ENCODE results near the gene EPHB4. TPM values are rescaled to one million over a fixed set of nuclear protein-coding genes. Genes with fewer than 3 reads are reported as not detected.
"Not testable (repeated sequence)": the region's sequence is repeated elsewhere in the genome, so short reads cannot be mapped to it uniquely, and the experiment has no call there.

EPHB4 gene
- total and polyA plus RNA-seq, 2 experiments from 2014 or later, result 29.5 to 53.6 TPM

DNA sequence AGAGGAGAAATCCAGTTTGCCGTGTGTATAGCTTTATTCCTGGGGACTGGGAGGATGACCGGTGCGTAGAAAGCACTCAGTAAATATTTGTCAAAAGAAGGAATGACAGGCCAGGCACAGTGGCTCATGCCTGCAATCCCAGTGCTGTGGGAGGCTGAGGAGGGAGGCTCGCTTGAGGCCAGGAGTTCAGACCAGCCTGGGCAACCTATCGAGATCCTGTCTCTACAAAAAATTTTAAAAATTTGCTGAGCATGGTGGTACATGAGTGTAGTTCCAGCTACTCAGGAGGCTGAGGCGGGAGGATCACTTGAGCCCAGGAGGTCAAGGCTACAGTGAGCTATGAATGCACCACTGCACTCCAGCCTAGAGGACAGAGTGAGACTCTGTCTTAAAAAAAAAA, 15.8 kb downstream of the EPHB4 start:
- H3K27me3 ChIP-seq, result no peaks in the 10 kb centered on the region
- H3K4me1 ChIP-seq (ENCODE audit: low read depth), result no peaks in the 10 kb centered on the region
- TF ChIP-seq CTCF (IDR thresholded peaks at IDR 0.05; ENCODE audit: low read depth, low read length), result no peak
- DNase-seq (ENCODE audit: low read depth in 1 of 2, low spot score in 1 of 2), result no peak
- H3K27ac ChIP-seq, result no peak overlapping the region
- H3K9me3 ChIP-seq (ENCODE audit: low read depth), result no peaks in the 10 kb centered on the region
- peaks cover 61% of the 10 kb centered on the region for H3K36me3 ChIP-seq
- no peak overlapping the region for H3K4me3 ChIP-seq

DNA sequence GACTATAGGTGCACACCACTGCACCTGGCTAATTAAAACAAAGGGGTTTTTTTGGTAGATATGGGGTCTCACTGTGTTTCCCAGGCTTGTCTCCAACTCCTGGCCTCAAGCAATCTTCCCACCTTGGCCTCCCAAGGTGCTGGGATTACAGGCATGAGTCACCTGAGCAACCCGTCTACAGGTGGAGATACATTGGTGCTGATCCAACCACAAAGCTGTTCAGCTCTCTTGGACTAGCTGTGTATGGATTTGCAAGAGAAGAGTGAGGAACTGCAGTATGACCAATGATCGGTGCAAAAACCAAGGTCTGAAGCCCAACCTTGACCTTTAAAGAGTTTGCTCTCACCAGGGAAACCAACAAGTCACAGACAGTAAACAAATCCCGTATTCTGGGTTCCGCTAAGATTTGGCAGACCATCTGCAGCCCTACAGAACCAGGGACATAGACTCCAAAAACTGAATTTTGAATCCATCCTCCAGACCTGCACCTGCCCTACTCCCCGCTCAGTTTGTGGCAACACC, 18.9 kb downstream of the EPHB4 start:
- no peak overlapping the region for H3K4me3 ChIP-seq
- H3K9me3 ChIP-seq (ENCODE audit: low read depth), result no peaks in the 10 kb centered on the region
- no peaks in the 10 kb centered on the region for H3K4me1 ChIP-seq (ENCODE audit: low read depth)
- H3K27me3 ChIP-seq, result no peaks in the 10 kb centered on the region
- TF ChIP-seq CTCF (IDR thresholded peaks at IDR 0.05; ENCODE audit: low read depth, low read length), result no peak
- H3K36me3 ChIP-seq, result peaks cover 56% of the 10 kb centered on the region
- no peak overlapping the region for H3K27ac ChIP-seq
- no peak for DNase-seq (ENCODE audit: low read depth in 1 of 2, low spot score in 1 of 2)

DNA sequence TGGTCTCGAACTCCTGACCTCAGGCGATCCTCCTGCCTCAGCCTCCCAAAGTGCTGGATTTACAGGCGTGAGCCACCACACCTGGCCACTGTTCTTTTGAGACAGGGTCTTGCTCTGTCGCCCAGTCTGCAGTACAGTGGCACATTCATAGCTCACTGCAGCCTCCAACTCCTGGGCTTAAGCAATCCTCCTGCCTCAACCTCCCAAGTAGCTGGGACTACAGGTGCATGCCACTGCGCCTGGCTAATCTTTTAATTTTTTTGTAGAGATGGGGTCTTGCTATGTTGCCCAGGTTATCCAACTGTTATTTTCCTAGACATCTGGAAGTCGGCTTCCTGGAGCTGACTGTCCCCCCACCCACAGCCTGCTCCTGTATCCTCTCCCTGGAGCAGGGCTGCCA, 20.4 kb downstream of the EPHB4 start:
- not testable (repeated sequence) for H3K27me3 ChIP-seq; H3K27ac ChIP-seq; H3K4me3 ChIP-seq; H3K9me3 ChIP-seq (ENCODE audit: low read depth); DNase-seq (ENCODE audit: low read depth in 1 of 2, low spot score in 1 of 2); H3K4me1 ChIP-seq (ENCODE audit: low read depth)
- peaks cover 49% of the 10 kb centered on the region for H3K36me3 ChIP-seq

GRCh38 chr7:100806276-100806675, 21.0 kb downstream of the EPHB4 start:
- Histone ChIP-seq H3K27ac (no peak overlapping the region), H3K9me3 (ENCODE audit: low read depth) (no peaks in the 10 kb centered on the region), H3K27me3 (no peaks in the 10 kb centered on the region), H3K4me3 (no peak overlapping the region), H3K36me3 (peaks cover 47% of the 10 kb centered on the region), H3K4me1 (ENCODE audit: low read depth) (no peaks in the 10 kb centered on the region)
- DNase-seq (ENCODE audit: low read depth in 1 of 2, low spot score in 1 of 2), result no peak
- TF ChIP-seq CTCF (IDR thresholded peaks at IDR 0.05; ENCODE audit: low read depth, low read length), result no peak

- no peak for DNase-seq (ENCODE audit: low read depth in 1 of 2, low spot score in 1 of 2)
- Histone ChIP-seq H3K27me3 (no peaks in the 10 kb centered on the region), H3K4me3 (no peak overlapping the region), H3K9me3 (ENCODE audit: low read depth) (no peaks in the 10 kb centered on the region), H3K4me1 (ENCODE audit: low read depth) (no peaks in the 10 kb centered on the region), H3K36me3 (peaks cover 36% of the 10 kb centered on the region), H3K27ac (no peak overlapping the region)
- TF ChIP-seq CTCF (IDR thresholded peaks at IDR 0.05; ENCODE audit: low read depth, low read length), result no peak
Observed at GRCh38 chr7:100804681-100805431, 22.5 kb downstream of the EPHB4 start.

DNA sequence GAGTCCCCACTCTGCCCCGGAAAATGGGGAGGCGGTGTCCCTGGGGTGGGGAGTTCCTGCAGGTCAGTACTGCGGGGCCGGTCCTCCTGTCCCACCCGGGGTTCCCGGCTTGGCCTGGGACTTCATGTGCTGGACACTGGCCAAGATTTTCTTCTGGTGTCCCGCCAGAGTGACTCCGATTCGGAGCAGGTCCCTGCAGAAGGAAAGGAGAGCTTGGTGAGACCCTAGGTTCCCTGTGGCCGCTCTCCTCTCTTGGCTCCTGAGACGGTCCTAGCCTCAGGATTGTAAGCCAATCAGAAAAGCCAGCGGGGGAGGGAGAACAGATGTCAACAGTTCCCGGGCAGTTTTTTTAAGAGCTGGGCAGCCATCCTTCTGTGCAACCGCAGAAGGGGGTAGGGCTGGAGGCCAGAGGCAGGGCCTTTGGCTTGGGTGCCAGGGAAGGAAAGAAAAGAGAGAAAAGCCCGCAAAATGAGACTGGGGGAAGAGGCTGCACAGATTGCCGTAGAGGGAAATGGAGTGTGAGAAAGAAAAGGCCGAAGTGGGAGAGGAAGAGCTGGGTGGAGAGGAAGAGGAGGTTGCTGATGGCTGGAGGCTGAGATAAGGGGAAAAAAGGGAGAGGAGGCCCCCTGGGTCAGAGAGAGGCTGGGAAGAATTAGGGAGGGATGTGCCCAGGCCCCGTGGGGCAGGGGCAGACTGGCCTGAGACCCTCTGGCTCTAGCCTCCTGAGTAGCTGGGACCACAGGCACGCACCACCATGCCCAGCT, 23.7 kb downstream of the EPHB4 start:
- H3K4me1 ChIP-seq (ENCODE audit: low read depth), result no peaks in the 10 kb centered on the region
- H3K4me3 ChIP-seq, result no peak overlapping the region
- H3K27me3 ChIP-seq, result no peaks in the 10 kb centered on the region
- no peaks in the 10 kb centered on the region for H3K9me3 ChIP-seq (ENCODE audit: low read depth)
- TF ChIP-seq CTCF (IDR thresholded peaks at IDR 0.05; ENCODE audit: low read depth, low read length), result no peak
- peak; percentile 91 to 93 for DNase-seq (ENCODE audit: low read depth in 1 of 2, low spot score in 1 of 2)
- peaks cover 29% of the 10 kb centered on the region for H3K36me3 ChIP-seq
- peak overlapping the region; percentile 57 for H3K27ac ChIP-seq
